Measurements from ENCODE around the gene SDK1. TPM values are rescaled to one million over a fixed set of nuclear protein-coding genes. Genes with fewer than 3 reads are reported as not detected.

Gene SDK1
- total and polyA plus RNA-seq, 2 of the 8 experiments (the other 6 are each of a cell fraction or from before 2014, with no cell fraction given), result 3.3 to 7.2 TPM

DNA sequence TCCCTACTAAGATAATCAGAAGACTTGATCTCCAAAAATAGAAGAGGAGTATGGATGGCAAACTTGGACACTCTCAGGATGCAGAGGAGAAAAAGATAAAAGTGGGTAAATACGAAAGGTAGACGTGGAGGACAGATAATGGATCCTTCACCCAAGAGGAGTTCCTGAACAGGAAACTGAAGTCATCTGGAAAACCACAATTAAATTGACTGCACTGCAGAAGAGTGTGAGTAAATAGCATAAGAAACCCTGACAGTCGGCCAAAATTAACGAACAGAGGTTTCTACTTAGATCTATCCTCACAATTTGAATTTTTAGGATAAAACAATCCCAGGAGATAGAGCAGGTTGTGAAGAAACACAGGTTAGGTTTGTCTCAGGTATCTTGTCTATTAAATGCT, 70.5 kb downstream of the SDK1 start:
- ChIA-PET POLR2A (ENCODE audit: partially characterized antibody) (interaction anchor here (1.6 kb wide), 1 partner anchor 16 kb away, joined by 3 read pairs; no protein-coding TSS in a partner anchor), CTCF (ENCODE audit: partially characterized antibody) (interaction anchor here (0.6 to 0.7 kb wide), 2 partner anchors 49 to 109 kb away, joined by 3 read pairs; no protein-coding TSS in a partner anchor)
- Histone ChIP-seq H2BK120ac (replicated peaks; ENCODE audit: low read depth, low read length) (no peak overlapping the region), H3K23ac (ENCODE audit: insufficient read length) (no peak overlapping the region), H3K4me3 (ENCODE audit: extremely low read depth in 1 of 4, insufficient read depth in 2 of 4, low read depth in 3 of 4, low read length in 4 of 4) (no peak overlapping the region), H3K36me3 (ENCODE audit: control insufficient read depth in 2 of 4, insufficient read depth in 4 of 4, low read length in 3 of 4) (no peaks in the 10 kb centered on the region), H2BK12ac (ENCODE audit: low read depth, low read length) (no peak overlapping the region), H3K9me3 (ENCODE audit: insufficient read depth in 2 of 2, low read depth in 1 of 2, low read length in 1 of 2) (no peaks in the 10 kb centered on the region), H3K27me3 (replicated peaks in 1 of 4; ENCODE audit: control insufficient read depth in 3 of 4, extremely low read depth in 1 of 4, insufficient read depth in 3 of 4, low read length in 3 of 4) (no peaks in the 10 kb centered on the region), H4K8ac (ENCODE audit: extremely low read depth, insufficient read depth, low read length) (no peak overlapping the region), H3K14ac (ENCODE audit: insufficient read length) (no peak overlapping the region), H3K79me2 (ENCODE audit: control insufficient read depth in 1 of 2, insufficient read depth in 2 of 2, low read length in 2 of 2) (no peaks in the 10 kb centered on the region), H2BK20ac (ENCODE audit: low read length) (no peak overlapping the region), H4K20me1 (replicated peaks in 1 of 2; ENCODE audit: control insufficient read depth in 1 of 2, insufficient read depth in 2 of 2, low read length in 2 of 2) (no peaks in the 10 kb centered on the region), H3K9ac (replicated peaks in 1 of 4; ENCODE audit: extremely low read depth in 1 of 4, low read depth in 3 of 4, low read length in 3 of 4) (no peak overlapping the region), H2BK5ac (ENCODE audit: low read depth, low read length) (no peak overlapping the region), H3K56ac (replicated peaks; ENCODE audit: insufficient read length, low read depth, low read length) (no peak overlapping the region), H2AK5ac (ENCODE audit: low read depth, low read length) (no peak overlapping the region), H3K4ac (replicated peaks; ENCODE audit: insufficient read length, low read depth, low read length) (no peak overlapping the region), H4K91ac (replicated peaks; ENCODE audit: insufficient read length, low read length) (no peak overlapping the region), H3K23me2 (ENCODE audit: low read depth, low read length) (no peaks in the 10 kb centered on the region), H3K4me2 (ENCODE audit: insufficient read depth in 1 of 2, low read depth in 2 of 2, low read length in 2 of 2) (no peak overlapping the region), H3K4me1 (replicated peaks in 1 of 4; ENCODE audit: control insufficient read depth in 3 of 4, insufficient read depth in 4 of 4, low read length in 3 of 4) (peaks cover 0 to 10% (median 3%) of the 10 kb centered on the region in 4 experiments; a peak in 5 of 7 replicates), H4K5ac (ENCODE audit: insufficient read length, low read depth, low read length) (no peak overlapping the region), H2BK15ac (ENCODE audit: low read length) (no peak overlapping the region), H3K27ac (ENCODE audit: low read depth, low read length) (no peak overlapping the region), H3K79me1 (ENCODE audit: low read depth, low read length) (no peaks in the 10 kb centered on the region; the same call in 1 of the 2 replicates), H2AFZ (ENCODE audit: low read length) (no peak overlapping the region), H3K18ac (ENCODE audit: extremely low read depth, low read length) (no peak overlapping the region)
- FAIRE-seq (no peak), DNase-seq (ENCODE audit: low read depth in 1 of 2, low spot score in 2 of 2) (no peak)
- TF ChIP-seq TCF12 (IDR thresholded peaks at IDR 0.05; ENCODE audit: low read depth, low read length), result no peak
- WGBS, 2 experiments (ENCODE audit: extremely low coverage in 1 of 2, insufficient coverage in 1 of 2, insufficient read length in 1 of 2, insufficient replicate concordance in 2 of 2, low coverage in 1 of 2, low lambda C conversion rate in 2 of 2, missing lambda C conversion rate in 1 of 2), result 75% methylated on average over 4 of the region's 4 CpGs; no CpG with 5 or more reads in 1 of the 2 experiments
